SK-N-SH treated with all-trans-retinoic acid at 6 μM for 48 hours (cell line): ENCODE measurements around the gene SNAPC3.

Experiments
- ARNTL ChIP-seq: fragments of 450-650 bp; formaldehyde crosslinking; IDR thresholded peaks from 2 replicates; pipeline ENCODE4 v1.5.0; 2020; ENCODE audit warnings: low read depth, mild to moderate bottlenecking, moderate library complexity, borderline replicate concordance
- CREB5 ChIP-seq: fragments of 250-450 bp; sonication (Bioruptor Pico); IDR thresholded peaks from 2 replicates; pipeline ENCODE4 v1.5.1; 2020; ENCODE audit warnings: low read depth, mild to moderate bottlenecking, moderate library complexity
- CSDC2 ChIP-seq: fragments of 250-450 bp; sonication (Bioruptor Pico); IDR thresholded peaks from 2 replicates; pipeline ENCODE4 v1.5.0; 2020; ENCODE audit warnings: mild to moderate bottlenecking, moderate library complexity
- ESRRG ChIP-seq: fragments of 250-450 bp; sonication (Bioruptor Pico); IDR thresholded peaks from 2 replicates; pipeline ENCODE4 v1.6.1; 2021; ENCODE audit warnings: mild to moderate bottlenecking
- GLIS3 ChIP-seq: fragments of 250-450 bp; sonication (Bioruptor Pico); IDR thresholded peaks from 2 replicates; pipeline ENCODE4 v1.5.0; 2020; ENCODE audit warnings: mild to moderate bottlenecking, moderate library complexity
- ISL1 ChIP-seq: fragments of 250-450 bp; sonication (Bioruptor Pico); IDR thresholded peaks from 2 replicates; pipeline ENCODE4 v2.1.2; 2022; ENCODE audit warnings: mild to moderate bottlenecking, moderate library complexity
- PATZ1 ChIP-seq: fragments of 250-450 bp; sonication (Bioruptor Pico); IDR thresholded peaks from 2 replicates; pipeline ENCODE4 v1.8.0; 2020; ENCODE audit warnings: mild to moderate bottlenecking, moderate library complexity, borderline replicate concordance
- SNAI2 ChIP-seq: fragments of 250-450 bp; sonication (Bioruptor Pico); IDR thresholded peaks from 2 replicates; pipeline ENCODE4 v1.5.0; 2020; ENCODE audit warnings: mild to moderate bottlenecking, moderate library complexity
- ZC3H10 ChIP-seq: fragments of 250-450 bp; sonication (Bioruptor Pico); IDR thresholded peaks from 2 replicates; pipeline ENCODE4 v1.5.1; 2021; ENCODE audit warnings: mild to moderate bottlenecking, moderate library complexity
- ZFP30 ChIP-seq: fragments of 450-650 bp; formaldehyde crosslinking; IDR thresholded peaks from 2 replicates; pipeline ENCODE4 v1.5.0; 2022; ENCODE audit warnings: mild to moderate bottlenecking, moderate library complexity
- ZNF565 ChIP-seq: fragments of 450-650 bp; formaldehyde crosslinking; conservative IDR thresholded peaks from 2 replicates; pipeline ENCODE4 v1.5.0; 2020; ENCODE audit warnings: low read depth, mild to moderate bottlenecking, moderate library complexity

DNA sequence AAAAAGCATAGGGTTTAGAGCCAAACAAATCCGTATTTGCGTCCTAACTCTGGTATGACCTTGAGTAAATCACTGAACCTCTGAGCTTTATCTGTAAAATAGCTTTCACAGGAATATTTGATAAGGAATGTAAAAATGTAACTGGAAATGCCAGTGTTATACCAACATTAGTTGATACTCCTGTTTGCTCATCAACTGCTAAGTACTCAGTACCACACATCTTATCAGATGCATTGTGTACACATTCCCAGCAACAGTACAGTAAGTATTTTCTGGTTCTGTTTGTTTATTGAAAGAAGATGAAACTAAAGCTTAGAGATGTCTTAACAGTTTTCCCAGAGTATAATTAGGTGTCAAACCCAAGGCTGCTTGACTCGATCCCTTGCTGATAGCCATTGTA, 21.5 kb downstream of the SNAPC3 start:
- TF ChIP-seq ISL1 (CRISPR knock-in tag): no peak
- no peak for TF ChIP-seq PATZ1 (CRISPR knock-in tag)
- no peak for TF ChIP-seq GLIS3 (CRISPR knock-in tag)
- no peak for TF ChIP-seq SNAI2
- TF ChIP-seq CREB5: no peak
- no peak for TF ChIP-seq ZNF565 (CRISPR knock-in tag)
- TF ChIP-seq CSDC2 (CRISPR knock-in tag): no peak
- no peak for TF ChIP-seq ZFP30
- no peak for TF ChIP-seq ESRRG (CRISPR knock-in tag)
- no peak for TF ChIP-seq ZC3H10 (CRISPR knock-in tag)
- TF ChIP-seq ARNTL (CRISPR knock-in tag): no peak
